NT2/D1 (cell line): ENCODE data around the gene ITGA2B.
A peak's percentile ranks its signal among the peaks of the same experiment; 100 is the strongest.

Experiments
- DNase-seq: peaks from one replicate; pipeline ENCODE4 v3.0.0-alpha.2; 2011; ENCODE audit warnings: low read depth, low spot score
- H3K27me3 ChIP-seq: 2 replicates; pipeline ENCODE4 v1.6.0; 2011; ENCODE audit warnings: mild to moderate bottlenecking; ENCODE audit not compliant: insufficient read length, insufficient read depth
- H3K36me3 ChIP-seq: 2 replicates; pipeline ENCODE4 v1.6.1; 2011; ENCODE audit warnings: mild to moderate bottlenecking, low read length, mixed read lengths; ENCODE audit not compliant: insufficient read depth, insufficient read length
- H3K4me1 ChIP-seq: 2 replicates; pipeline ENCODE4 v1.5.1; 2011; ENCODE audit not compliant: insufficient read depth, insufficient read length
- H3K4me3 ChIP-seq: 2 replicates; pipeline ENCODE4 v1.5.1; 2011; ENCODE audit warnings: low read depth; ENCODE audit not compliant: insufficient read length
- H3K9ac ChIP-seq: 2 replicates; pipeline ENCODE4 v1.6.0; 2011; ENCODE audit warnings: low read depth; ENCODE audit not compliant: insufficient read length
- H3K9me3 ChIP-seq: 2 replicates; pipeline ENCODE4 v1.5.1; 2011; ENCODE audit warnings: mild to moderate bottlenecking, low read length; ENCODE audit not compliant: insufficient read depth
- SUZ12 ChIP-seq: IDR thresholded peaks from 2 replicates; pipeline ENCODE4 v1.6.1; 2011; ENCODE audit not compliant: insufficient read length, insufficient read depth; ENCODE audit errors: extremely low read depth
- YY1 ChIP-seq: IDR thresholded peaks from 2 replicates; pipeline ENCODE4 v1.6.1; 2011; ENCODE audit not compliant: insufficient read length, insufficient read depth
- ZNF274 ChIP-seq: IDR thresholded peaks from 2 replicates; pipeline ENCODE4 v1.6.1; 2011; ENCODE audit warnings: mild to moderate bottlenecking, low read depth, low read length

The ITGA2B gene

DNA sequence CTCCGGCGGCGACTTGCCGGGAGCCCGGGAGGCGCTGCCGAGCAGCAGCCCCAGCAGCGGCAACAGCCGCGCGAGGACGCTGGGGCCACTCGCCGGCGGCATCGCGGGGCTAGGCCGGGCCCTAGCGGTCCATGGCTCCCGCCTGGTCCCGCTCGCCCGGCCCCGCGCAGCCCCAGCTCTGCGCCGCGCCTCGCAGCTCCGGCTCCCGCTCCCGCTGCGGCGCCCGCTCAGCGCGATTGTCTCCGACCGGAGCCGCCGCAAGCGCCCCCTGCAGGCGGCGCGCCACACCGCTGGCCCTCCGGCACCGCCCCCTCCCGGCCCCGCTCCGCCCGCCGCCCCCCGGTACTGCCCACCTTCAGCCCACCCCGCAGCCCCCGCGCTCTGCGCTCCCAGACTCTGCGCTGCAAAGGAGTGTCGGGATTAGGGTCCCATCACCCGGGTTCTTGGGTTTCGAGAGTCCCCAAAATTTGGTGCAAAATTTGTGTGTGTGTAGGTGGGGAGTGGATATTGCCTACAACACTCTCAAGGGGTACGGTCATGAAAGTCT is 25.8 kb downstream of the ITGA2B start, which contains the start of gene FAM171A2:
Gene FAM171A2 (minus strand): TSS at position 241 of the 547 bp plus-strand sequence. CDS start 139 bp downstream, at position 102.
- H3K27me3 ChIP-seq, result peaks cover 22% of the 10 kb centered on the region
- peak within 1 kb of the TSS; percentile 77 for H3K9ac ChIP-seq
- H3K4me1 ChIP-seq, result peaks cover 18% of the 10 kb centered on the region
- no peak for DNase-seq
- peaks cover 10% of the 10 kb centered on the region for H3K36me3 ChIP-seq
- H3K9me3 ChIP-seq, result no peaks in the 10 kb centered on the region
- TF ChIP-seq ZNF274, result no peak
- no peak for TF ChIP-seq SUZ12
- TF ChIP-seq YY1, result no peak
- H3K4me3 ChIP-seq, result peak within 1 kb of the TSS; percentile 57

DNA sequence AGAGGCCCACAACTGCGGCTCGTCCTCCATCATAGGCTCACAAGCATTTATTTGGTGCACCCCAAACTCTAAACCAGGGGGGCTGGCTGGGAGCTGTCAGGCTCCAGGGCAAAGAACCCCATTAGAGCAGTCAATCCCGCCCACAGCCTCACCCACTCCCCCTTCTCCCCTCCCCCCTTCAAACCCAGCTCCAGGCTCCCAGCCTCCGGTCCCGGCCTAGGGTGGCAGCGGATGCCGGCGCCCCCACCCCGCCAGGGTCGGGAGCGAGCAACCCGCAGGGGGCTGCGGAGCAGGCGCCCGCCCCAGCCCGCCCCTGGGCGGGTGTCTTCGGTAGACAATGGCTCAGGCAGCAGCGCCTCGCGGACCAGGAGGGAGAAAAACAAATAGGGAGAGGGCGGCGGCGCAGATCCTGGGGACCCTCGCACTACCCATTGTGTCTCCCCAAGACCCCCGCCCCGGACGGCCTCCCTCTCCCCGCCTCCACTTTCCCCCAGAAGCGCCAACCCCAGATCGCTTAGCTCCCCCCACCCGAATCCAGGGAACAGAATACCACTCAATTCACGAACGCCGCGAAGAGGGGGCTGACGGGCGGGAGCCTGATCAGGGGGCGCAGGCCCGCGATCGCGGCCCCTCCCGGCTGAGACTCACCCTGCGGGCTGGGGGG is 26.4 kb downstream of the ITGA2B start:
- peaks cover 22% of the 10 kb centered on the region for H3K27me3 ChIP-seq
- H3K9ac ChIP-seq, result peak overlapping the region; percentile 77
- DNase-seq, result no peak
- H3K36me3 ChIP-seq, result peaks cover 14% of the 10 kb centered on the region
- peak overlapping the region; percentile 57 for H3K4me3 ChIP-seq
- H3K4me1 ChIP-seq, result peaks cover 18% of the 10 kb centered on the region
- no peaks in the 10 kb centered on the region for H3K9me3 ChIP-seq
- no peak for TF ChIP-seq SUZ12
- no peak for TF ChIP-seq YY1

DNA sequence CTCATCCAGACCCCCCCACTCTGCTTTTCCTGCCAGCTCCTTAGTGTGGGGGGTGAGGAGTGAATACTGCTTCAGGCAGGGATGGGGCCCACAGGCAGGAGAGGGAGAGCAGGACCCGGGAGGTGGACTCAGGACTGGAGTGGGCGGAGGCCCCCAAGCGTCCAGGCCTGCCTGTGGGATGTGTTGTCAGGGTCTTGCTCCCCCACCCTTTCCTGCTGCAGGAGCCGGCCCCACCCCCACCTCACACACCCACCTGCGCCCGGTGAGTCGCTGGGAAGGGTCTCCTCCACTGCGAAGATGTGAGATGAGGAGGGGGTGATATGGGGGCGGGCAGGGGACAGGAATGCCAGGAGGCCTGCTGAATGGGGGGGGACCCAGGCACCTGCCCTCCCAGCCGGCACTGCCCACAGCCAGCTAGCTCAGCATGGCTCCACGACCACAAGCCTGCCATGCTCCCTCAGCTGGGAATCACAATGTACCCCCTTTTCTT is 26.9 kb downstream of the ITGA2B start:
- H3K4me3 ChIP-seq, result peak overlapping the region; percentile 57
- H3K9me3 ChIP-seq, result no peaks in the 10 kb centered on the region
- H3K36me3 ChIP-seq, result peaks cover 18% of the 10 kb centered on the region
- peak overlapping the region; percentile 77 for H3K9ac ChIP-seq
- TF ChIP-seq ZNF274 (no peak), SUZ12 (no peak), YY1 (no peak)
- H3K27me3 ChIP-seq, result peaks cover 22% of the 10 kb centered on the region
- DNase-seq, result no peak
- peaks cover 18% of the 10 kb centered on the region for H3K4me1 ChIP-seq

DNA sequence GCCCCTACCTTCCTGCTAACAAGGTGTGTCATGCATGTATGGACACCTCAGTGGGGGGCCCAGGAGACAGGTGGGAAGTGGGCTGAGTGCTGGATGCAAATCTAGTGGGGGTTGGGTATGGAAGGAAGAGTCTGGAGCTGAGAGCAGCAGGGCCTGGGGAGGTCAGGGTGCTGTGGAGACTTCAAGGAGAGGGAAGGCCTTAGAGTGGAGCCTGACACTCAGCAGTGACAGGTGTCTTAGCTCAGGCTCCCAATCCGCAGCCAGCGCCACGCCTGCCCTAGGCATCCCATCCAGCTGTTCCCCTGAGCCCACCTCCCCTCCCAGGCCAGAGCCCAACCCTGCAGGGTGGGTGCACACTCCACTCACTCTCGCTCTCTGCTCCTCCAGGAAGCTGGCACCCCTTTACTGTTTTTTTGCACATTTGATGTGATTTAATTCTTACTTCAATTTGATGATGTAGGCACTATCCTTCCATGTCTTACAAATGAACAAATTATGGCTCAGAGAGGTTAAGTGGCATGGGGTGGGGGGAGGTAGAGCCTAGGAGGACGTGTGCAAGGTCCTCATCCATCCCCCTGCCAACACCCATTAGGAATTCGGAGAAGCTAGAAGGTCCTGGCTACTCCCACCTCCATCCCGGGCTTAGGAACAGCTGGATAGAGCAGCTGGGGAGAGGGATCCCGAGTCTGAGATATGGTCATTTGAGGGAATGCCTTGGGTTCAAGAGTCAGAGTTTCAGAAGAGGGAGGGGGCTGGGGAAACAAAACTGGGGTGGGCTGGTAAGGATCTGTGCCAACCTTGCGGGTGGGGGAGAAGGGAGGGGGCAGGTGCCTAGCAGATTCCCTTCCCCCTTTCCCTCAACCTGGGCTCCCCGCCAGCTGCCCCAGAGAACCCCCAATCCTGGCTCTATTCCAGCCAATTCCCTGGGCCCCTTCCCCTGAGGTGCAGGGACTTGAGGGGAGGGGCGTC is 27.9 kb downstream of the ITGA2B start:
- no peak overlapping the region for H3K4me3 ChIP-seq
- H3K9me3 ChIP-seq, result no peaks in the 10 kb centered on the region
- H3K4me1 ChIP-seq, result peaks cover 18% of the 10 kb centered on the region
- H3K36me3 ChIP-seq, result peaks cover 19% of the 10 kb centered on the region
- no peak for DNase-seq
- peaks cover 20% of the 10 kb centered on the region for H3K27me3 ChIP-seq
- TF ChIP-seq ZNF274, result no peak
- H3K9ac ChIP-seq, result peak overlapping the region; percentile 57

DNA sequence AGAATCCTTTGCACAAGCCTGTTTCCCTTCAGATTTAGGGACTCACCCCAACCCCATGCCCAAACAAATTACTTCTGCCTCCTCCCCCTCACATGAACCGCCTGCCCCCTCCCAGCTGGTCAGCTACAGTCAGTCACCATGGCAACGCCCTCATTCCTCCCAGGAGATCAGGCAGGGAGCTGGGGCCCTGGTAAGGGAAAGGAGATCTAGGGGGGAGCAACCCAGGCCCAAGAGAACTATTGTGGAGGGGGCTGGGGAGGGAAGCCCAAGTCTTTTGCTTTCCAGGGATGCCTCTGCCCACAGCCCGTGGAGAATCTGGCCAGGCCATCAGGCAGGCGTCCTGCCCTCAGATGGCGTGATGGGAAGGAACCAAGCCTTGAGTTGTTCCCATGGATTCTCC is 28.6 kb downstream of the ITGA2B start:
- H3K9ac ChIP-seq, result no peak overlapping the region
- peaks cover 16% of the 10 kb centered on the region for H3K27me3 ChIP-seq
- peaks cover 27% of the 10 kb centered on the region for H3K36me3 ChIP-seq
- H3K4me3 ChIP-seq, result no peak overlapping the region
- TF ChIP-seq YY1 (no peak), ZNF274 (no peak), SUZ12 (no peak)
- H3K4me1 ChIP-seq, result peaks cover 20% of the 10 kb centered on the region
- DNase-seq, result no peak
- no peaks in the 10 kb centered on the region for H3K9me3 ChIP-seq

DNA sequence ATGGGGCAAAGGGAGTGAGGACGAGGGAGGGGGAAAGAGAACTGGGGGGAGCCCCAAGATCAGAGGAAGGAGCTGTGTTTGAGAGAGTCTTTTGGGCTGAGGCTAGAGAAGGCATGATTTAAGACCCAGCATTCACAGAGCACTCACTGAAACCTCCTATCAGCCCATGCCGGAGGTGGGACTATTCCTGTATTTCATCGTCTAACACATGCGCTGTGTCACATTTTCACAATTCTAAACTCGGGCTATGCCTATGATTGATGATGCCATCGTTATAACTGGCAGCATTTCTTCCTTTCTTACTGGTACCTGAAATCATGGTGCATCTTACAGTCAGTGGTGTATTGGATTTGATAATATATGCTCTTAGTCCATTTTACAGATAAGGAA is 29.3 kb downstream of the ITGA2B start:
- Histone ChIP-seq H3K9ac (no peak overlapping the region), H3K36me3 (peaks cover 34% of the 10 kb centered on the region), H3K27me3 (peaks cover 12% of the 10 kb centered on the region), H3K4me3 (no peak overlapping the region), H3K4me1 (peaks cover 24% of the 10 kb centered on the region), H3K9me3 (no peaks in the 10 kb centered on the region)
- DNase-seq, result no peak
- TF ChIP-seq SUZ12, result no peak
- no peak for TF ChIP-seq YY1
- no peak for TF ChIP-seq ZNF274
